Testis (tissue), 3 donors: Measurements from ENCODE around the gene POLR1E. TPM values are rescaled to one million over a fixed set of nuclear protein-coding genes. Genes with fewer than 3 reads are reported as not detected.

Experiments used
- DNase-seq: peaks from one replicate; pipeline ENCODE4 v3.0.0-alpha.2; 2019
- H3K27ac ChIP-seq, 2 donors: fragments of 200-600 bp; sonication (generic); one replicate each; pipeline ENCODE4 v1.5.1; 2019
- H3K27me3 ChIP-seq: fragments of 200-600 bp; sonication (generic); one replicate; pipeline ENCODE4 v1.5.1; 2019
- H3K36me3 ChIP-seq: fragments of 200-600 bp; sonication (generic); one replicate; pipeline ENCODE4 v1.5.1; 2017; ENCODE audit warnings: low read depth; ENCODE audit errors: missing control alignments
- H3K4me1 ChIP-seq: fragments of 200-600 bp; sonication (generic); one replicate; pipeline ENCODE4 v1.5.1; 2019
- H3K4me3 ChIP-seq, 2 donors: fragments of 200-600 bp; sonication (generic); one replicate each; pipeline ENCODE4 v1.5.1; 2017 to 2019
- H3K9me3 ChIP-seq: fragments of 200-600 bp; sonication (generic); one replicate; pipeline ENCODE4 v1.5.1; 2017
- CTCF ChIP-seq, 3 experiments: fragments of 450-650 bp in 2 of 3; fragments of 200-600 bp in 1 of 3; sonication (generic) in 1 of 3; IDR thresholded peaks; one replicate each; pipeline ENCODE4 v1.5.1; 2016 to 2019; ENCODE audit warnings: antibody characterized with exemption in 3 of 3, mild to moderate bottlenecking in 2 of 3, moderate library complexity in 1 of 3
- POLR2A ChIP-seq: fragments of 450-650 bp; IDR thresholded peaks from one replicate; pipeline ENCODE4 v1.6.1; 2017; ENCODE audit warnings: antibody characterized with exemption, mild to moderate bottlenecking, moderate library complexity
- WGBS, 2 donors: methylation state at CpG; one replicate each; pipeline ENCODE4 v1.1.5; 2018; 5-methylcytosine and 5-hydroxymethylcytosine counted together
- intact Hi-C: fragments of 100-400 bp; cut with DNase I; formaldehyde crosslinking; loops from one replicate; pipeline ENCODE4 v1.15.1; 2023; ENCODE audit warnings: low total_unique reads
- polyA plus RNA-seq: library from polyadenylated mRNA; stranded (reverse); fragments of 350-450 nt; fragmentation: Illumina TruSeq; extraction: RNeasy Lipid Tissue Mini Kit (QIAGEN cat#74804); gene quantifications from one replicate; pipeline ENCODE4 v1.2.3, GENCODE V29; 2014; ENCODE audit warnings: low read depth, low replicate concordance; ENCODE audit not compliant: insufficient read depth
- total RNA-seq, 2 donors: library from RNA; depleted of rRNA; stranded (reverse); fragments of >200 nt; gene quantifications; one replicate each; pipeline ENCODE4 v1.2.3, GENCODE V29; 2016

The POLR1E gene
- total and polyA plus RNA-seq, 3 donors from 2014 or later: 18.6 to 23.8 (median 20.6) TPM

DNA sequence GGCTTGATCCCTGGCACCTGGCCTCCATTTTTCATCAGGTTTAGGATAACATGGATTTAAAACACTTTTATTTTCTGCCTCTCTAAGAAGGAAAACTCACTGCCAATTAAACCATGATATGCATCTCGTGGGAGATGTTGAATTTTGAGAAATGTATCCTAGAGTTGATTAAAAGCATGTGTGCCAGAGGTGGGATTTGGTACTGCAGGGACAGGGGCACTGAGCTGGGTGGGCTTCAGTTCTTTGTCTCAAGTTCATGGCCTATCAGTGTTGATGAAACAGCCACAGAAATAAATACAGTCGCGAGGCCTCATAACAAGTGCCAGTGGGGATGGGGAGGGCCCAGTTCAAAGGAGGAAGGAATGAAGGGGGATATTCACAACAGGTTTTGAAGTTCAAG, 34.9 kb downstream of the POLR1E start:
- TF ChIP-seq POLR2A (no peak), CTCF (IDR thresholded peaks at IDR 0.05) (no peak)
- 75 to 87% methylated on average over 3 of the region's 3 CpGs for WGBS, 2 donors

DNA sequence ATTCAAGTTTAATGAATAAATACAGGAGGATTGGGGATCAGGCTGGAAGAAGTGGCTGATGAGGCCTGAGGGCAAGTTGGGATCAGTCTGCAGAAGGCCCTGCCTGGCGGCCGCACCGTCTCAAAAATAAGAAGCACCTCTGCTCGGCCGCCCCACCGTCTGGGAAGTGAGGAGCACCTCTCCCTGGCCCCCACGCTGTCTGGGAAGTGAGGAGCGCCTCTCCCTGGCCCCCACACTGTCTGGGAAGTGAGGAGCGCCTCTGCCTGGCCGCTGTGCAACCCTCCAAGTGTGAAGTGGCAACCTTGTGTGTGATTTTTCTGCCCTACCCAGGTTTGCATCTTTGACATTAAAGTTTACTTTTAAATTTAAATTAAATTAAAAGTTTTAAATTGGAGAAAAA, 35.4 kb downstream of the POLR1E start:
- no peaks in the 10 kb centered on the region for H3K4me1 ChIP-seq
- H3K27ac ChIP-seq: no peak overlapping the region
- TF ChIP-seq POLR2A: no peak
- no peaks in the 10 kb centered on the region for H3K36me3 ChIP-seq
- H3K4me3 ChIP-seq: no peak overlapping the region
- DNase-seq: no peak
- H3K27me3 ChIP-seq: no peaks in the 10 kb centered on the region
- WGBS, 2 donors: 94 to 97% methylated on average over 10 of the region's 10 CpGs
- no peaks in the 10 kb centered on the region for H3K9me3 ChIP-seq
- intact Hi-C loops: no loop called here

More for the DNA sequence above, 34.9 kb downstream of the POLR1E start:
- Histone ChIP-seq H3K36me3 (no peaks in the 10 kb centered on the region), H3K27ac (no peak overlapping the region), H3K9me3 (no peaks in the 10 kb centered on the region), H3K4me1 (no peaks in the 10 kb centered on the region), H3K4me3 (no peak overlapping the region), H3K27me3 (no peaks in the 10 kb centered on the region)
- DNase-seq: no peak
- intact Hi-C loops: no loop called here

GRCh38 chr9:37522971-37523370, 37.2 kb downstream of the POLR1E start:
- TF ChIP-seq POLR2A (no peak), CTCF (IDR thresholded peaks at IDR 0.05) (no peak)
- H3K4me3 ChIP-seq: no peak overlapping the region
- no peaks in the 10 kb centered on the region for H3K36me3 ChIP-seq
- 61 to 66% methylated on average over 2 of the region's 2 CpGs for WGBS, 2 donors
- no peaks in the 10 kb centered on the region for H3K9me3 ChIP-seq
- DNase-seq: no peak
- no peak overlapping the region for H3K27ac ChIP-seq
- H3K27me3 ChIP-seq: no peaks in the 10 kb centered on the region
- H3K4me1 ChIP-seq: no peaks in the 10 kb centered on the region
- intact Hi-C loops: no loop called here

- Histone ChIP-seq H3K27ac (no peak overlapping the region), H3K9me3 (no peaks in the 10 kb centered on the region), H3K27me3 (no peaks in the 10 kb centered on the region), H3K36me3 (no peaks in the 10 kb centered on the region), H3K4me3 (no peak overlapping the region), H3K4me1 (no peaks in the 10 kb centered on the region)
- TF ChIP-seq POLR2A: no peak
- no peak for TF ChIP-seq CTCF (IDR thresholded peaks at IDR 0.05)
- 86 to 92% methylated on average over 5 to 6 of the region's 6 CpGs for WGBS, 2 donors
- no peak for DNase-seq
- intact Hi-C loops: no loop called here
Observed at GRCh38 chr9:37523916-37524315, 38.2 kb downstream of the POLR1E start.

DNA sequence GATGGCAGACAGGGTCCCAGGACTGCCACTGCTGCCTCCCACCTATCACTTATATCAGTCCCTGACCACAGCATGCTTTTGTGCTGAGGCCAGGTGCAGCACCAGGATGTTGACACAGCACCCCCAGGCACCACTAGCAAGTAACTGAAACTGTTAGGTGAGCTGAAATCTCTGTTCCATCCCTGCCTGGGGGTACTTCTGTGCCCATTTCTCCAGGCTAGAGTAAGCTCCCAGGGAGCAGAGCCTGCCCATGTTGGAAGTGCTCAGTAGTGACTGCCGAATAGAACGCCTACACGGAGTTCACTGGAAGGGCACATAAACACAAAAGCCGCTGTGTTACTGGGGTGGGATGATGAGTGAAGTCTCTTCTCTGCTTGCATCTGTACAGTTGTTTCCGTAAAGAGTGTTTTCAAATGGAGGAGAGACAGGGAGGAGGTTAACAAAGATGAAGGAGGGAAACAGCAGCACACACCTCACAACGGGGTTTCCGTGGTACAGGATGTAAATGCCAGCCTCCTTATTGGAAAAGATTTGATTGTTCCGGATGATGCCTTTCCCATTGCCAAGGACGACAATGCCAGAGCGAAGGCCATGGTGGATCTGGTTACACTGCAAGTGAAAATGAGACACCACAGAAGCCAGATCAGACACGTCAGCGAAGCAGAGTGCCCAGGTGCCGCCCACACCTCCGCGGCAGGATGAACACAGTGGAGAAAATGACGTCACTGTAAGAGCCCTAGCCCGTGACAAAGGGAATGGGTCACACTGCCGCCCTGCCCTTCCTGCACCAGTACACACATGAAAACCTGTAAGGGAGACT, 43.1 kb downstream of the POLR1E start:
- 87 to 92% methylated on average over 18 of the region's 18 CpGs for whole genome bisulfite sequencing, 2 donors
- H3K4me3 ChIP-seq: no peak overlapping the region
- no peak for TF ChIP-seq POLR2A
- TF ChIP-seq CTCF (IDR thresholded peaks at IDR 0.05): no peak
- H3K27ac ChIP-seq: no peak overlapping the region
- no peaks in the 10 kb centered on the region for H3K36me3 ChIP-seq
- intact Hi-C loops: no loop called here
- no peaks in the 10 kb centered on the region for H3K4me1 ChIP-seq
- H3K27me3 ChIP-seq: no peaks in the 10 kb centered on the region
- DNase-seq: no peak
- H3K9me3 ChIP-seq: no peaks in the 10 kb centered on the region
